ENCODE data around the gene EIF2AK3.
"Not testable (repeated sequence)": the region's sequence is repeated elsewhere in the genome, so short reads cannot be mapped to it uniquely, and the experiment has no call there.

EIF2AK3 gene

GRCh38 chr2:88599527-88599926 lies 27.7 kb downstream of the EIF2AK3 start:
- no peak for DNase-seq (ENCODE audit: low read depth in 2 of 2, low spot score in 1 of 2)

- no peak for DNase-seq (ENCODE audit: low read depth in 2 of 2, low spot score in 1 of 2)
These were observed 30.1 kb downstream of the EIF2AK3 start for GRCh38 chr2:88597168-88597567.

- no peak for DNase-seq (ENCODE audit: low read depth in 2 of 2, low spot score in 1 of 2)
These were observed 31.0 kb downstream of the EIF2AK3 start for GRCh38 chr2:88596141-88596830.

- no peak for DNase-seq (ENCODE audit: low read depth in 2 of 2, low spot score in 1 of 2)
These were observed 35.6 kb downstream of the EIF2AK3 start for GRCh38 chr2:88591698-88592097.

GRCh38 chr2:88590998-88591613 lies 36.2 kb downstream of the EIF2AK3 start:
- no peak for DNase-seq (ENCODE audit: low read depth in 2 of 2, low spot score in 1 of 2)

- no peak for DNase-seq (ENCODE audit: low read depth in 2 of 2, low spot score in 1 of 2)
These were observed 41.3 kb downstream of the EIF2AK3 start for GRCh38 chr2:88585969-88586368.

- DNase-seq (ENCODE audit: low read depth in 2 of 2, low spot score in 1 of 2), result no peak
These were observed 45.2 kb downstream of the EIF2AK3 start for GRCh38 chr2:88582030-88582429.

- DNase-seq (ENCODE audit: low read depth in 2 of 2, low spot score in 1 of 2), result no peak
These were observed 47.2 kb downstream of the EIF2AK3 start for GRCh38 chr2:88580088-88580487.

- DNase-seq (ENCODE audit: low read depth in 2 of 2, low spot score in 1 of 2), result no peak
These were observed 51.6 kb downstream of the EIF2AK3 start for GRCh38 chr2:88575630-88576029.

- DNase-seq (ENCODE audit: low read depth in 2 of 2, low spot score in 1 of 2), result no peak
These were observed 52.2 kb downstream of the EIF2AK3 start for GRCh38 chr2:88575051-88575450.

GRCh38 chr2:88574445-88574844 lies 52.8 kb downstream of the EIF2AK3 start:
- DNase-seq (ENCODE audit: low read depth in 2 of 2, low spot score in 1 of 2), result no peak

GRCh38 chr2:88568179-88568578 lies 59.1 kb downstream of the EIF2AK3 start:
- DNase-seq (ENCODE audit: low read depth in 2 of 2, low spot score in 1 of 2), result no peak

GRCh38 chr2:88564402-88564801 lies 62.9 kb downstream of the EIF2AK3 start:
- no peak for DNase-seq (ENCODE audit: low read depth in 2 of 2, low spot score in 1 of 2)

- DNase-seq (ENCODE audit: low read depth in 2 of 2, low spot score in 1 of 2), result no peak
These were observed 64.1 kb downstream of the EIF2AK3 start for GRCh38 chr2:88563129-88563528.

GRCh38 chr2:88561646-88562388 lies 65.4 kb downstream of the EIF2AK3 start:
- DNase-seq (ENCODE audit: low read depth in 2 of 2, low spot score in 1 of 2), result no peak

GRCh38 chr2:88560619-88561307 lies 66.5 kb downstream of the EIF2AK3 start:
- DNase-seq (ENCODE audit: low read depth in 2 of 2, low spot score in 1 of 2), result no peak

GRCh38 chr2:88557290-88557689 lies 70.0 kb downstream of the EIF2AK3 start:
- no peak for DNase-seq (ENCODE audit: low read depth in 2 of 2, low spot score in 1 of 2)

- no peak for DNase-seq (ENCODE audit: low read depth in 2 of 2, low spot score in 1 of 2)
These were observed 71.2 kb downstream of the EIF2AK3 start for GRCh38 chr2:88556026-88556425.

- no peak for DNase-seq (ENCODE audit: low read depth in 2 of 2, low spot score in 1 of 2)
These were observed 73.1 kb downstream of the EIF2AK3 start for GRCh38 chr2:88554189-88554588.

GRCh38 chr2:88549616-88550292 lies 77.5 kb downstream of the EIF2AK3 start:
- DNase-seq (ENCODE audit: low read depth in 2 of 2, low spot score in 1 of 2), result no peak

- DNase-seq (ENCODE audit: low read depth in 2 of 2, low spot score in 1 of 2), result not testable (repeated sequence)
These were observed 81.0 kb downstream of the EIF2AK3 start for GRCh38 chr2:88546291-88546690.

Data from stimulated activated CD8-positive, alpha-beta memory T cell treated with anti-CD3 and anti-CD28 coated beads, Interleukin-4, amount 100 ng/mL, for 1 hour (primary cell).